ENCODE measurements around the gene PRDM10. TPM values are rescaled to one million over a fixed set of nuclear protein-coding genes. Genes with fewer than 3 reads are reported as not detected.

Gene PRDM10
- total and polyA plus RNA-seq, 8 donors = 2.3 to 5.3 (median 3.2) TPM

DNA sequence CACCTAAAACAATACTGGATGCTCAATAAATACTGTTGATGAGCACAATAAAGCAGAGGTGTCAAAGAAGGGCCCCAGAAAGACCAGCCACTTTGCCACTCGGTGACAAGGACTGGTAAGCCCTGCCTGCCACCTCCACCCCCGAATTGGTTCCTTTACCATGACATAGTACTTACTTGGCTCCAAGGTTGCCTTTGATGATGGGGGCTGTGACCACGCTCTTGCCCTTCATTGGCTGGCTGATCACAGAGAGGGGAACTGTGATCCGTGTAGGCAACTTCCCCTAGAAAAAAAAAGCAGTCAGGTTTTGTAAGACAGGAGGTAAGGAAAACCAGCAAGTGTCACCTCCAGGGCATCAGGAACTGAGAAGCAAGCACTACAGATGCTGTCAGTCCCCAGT is 136.9 kb downstream of the PRDM10 start:
- no peaks in the 10 kb centered on the region for H3K4me1 ChIP-seq
- no peaks in the 10 kb centered on the region for H3K9me3 ChIP-seq
- no peak for FAIRE-seq
- H3K27me3 ChIP-seq = no peaks in the 10 kb centered on the region
- H3K4me3 ChIP-seq = no peak overlapping the region
- H3K27ac ChIP-seq = peak overlapping the region in 1 of 4 donors; percentile 33
- intact Hi-C loops (cut with DNase I) = no loop called here
- no peak for ATAC-seq
- DNase-seq = no peak
- peaks cover 0 to 48% (median 29%) of the 10 kb centered on the region in 3 donors for H3K36me3 ChIP-seq
- TF ChIP-seq, protein P1, sequence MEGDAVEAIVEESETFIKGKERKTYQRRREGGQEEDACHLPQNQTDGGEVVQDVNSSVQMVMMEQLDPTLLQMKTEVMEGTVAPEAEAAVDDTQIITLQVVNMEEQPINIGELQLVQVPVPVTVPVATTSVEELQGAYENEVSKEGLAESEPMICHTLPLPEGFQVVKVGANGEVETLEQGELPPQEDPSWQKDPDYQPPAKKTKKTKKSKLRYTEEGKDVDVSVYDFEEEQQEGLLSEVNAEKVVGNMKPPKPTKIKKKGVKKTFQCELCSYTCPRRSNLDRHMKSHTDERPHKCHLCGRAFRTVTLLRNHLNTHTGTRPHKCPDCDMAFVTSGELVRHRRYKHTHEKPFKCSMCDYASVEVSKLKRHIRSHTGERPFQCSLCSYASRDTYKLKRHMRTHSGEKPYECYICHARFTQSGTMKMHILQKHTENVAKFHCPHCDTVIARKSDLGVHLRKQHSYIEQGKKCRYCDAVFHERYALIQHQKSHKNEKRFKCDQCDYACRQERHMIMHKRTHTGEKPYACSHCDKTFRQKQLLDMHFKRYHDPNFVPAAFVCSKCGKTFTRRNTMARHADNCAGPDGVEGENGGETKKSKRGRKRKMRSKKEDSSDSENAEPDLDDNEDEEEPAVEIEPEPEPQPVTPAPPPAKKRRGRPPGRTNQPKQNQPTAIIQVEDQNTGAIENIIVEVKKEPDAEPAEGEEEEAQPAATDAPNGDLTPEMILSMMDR (IDR thresholded peaks at IDR 0.05) = no peak
- 85 to 86% methylated on average over 4 of the region's 4 CpGs for WGBS, 2 donors

GRCh38 chr11:129864811-129865210 is 137.8 kb downstream of the PRDM10 start:
- Histone ChIP-seq H3K4me3 (no peak overlapping the region), H3K9me3 (no peaks in the 10 kb centered on the region), H3K27me3 (no peaks in the 10 kb centered on the region), H3K36me3 (peaks cover 0 to 40% (median 24%) of the 10 kb centered on the region in 3 donors), H3K27ac (no peak overlapping the region), H3K4me1 (no peaks in the 10 kb centered on the region)
- FAIRE-seq = no peak
- WGBS, 2 donors = 91 to 92% methylated on average over 5 of the region's 5 CpGs
- TF ChIP-seq, protein P1 (IDR thresholded peaks at IDR 0.05) = no peak
- intact Hi-C loops (cut with DNase I) = no loop called here
- peak in 1 of 4 donors; percentile 23 for ATAC-seq
- DNase-seq = no peak

DNA sequence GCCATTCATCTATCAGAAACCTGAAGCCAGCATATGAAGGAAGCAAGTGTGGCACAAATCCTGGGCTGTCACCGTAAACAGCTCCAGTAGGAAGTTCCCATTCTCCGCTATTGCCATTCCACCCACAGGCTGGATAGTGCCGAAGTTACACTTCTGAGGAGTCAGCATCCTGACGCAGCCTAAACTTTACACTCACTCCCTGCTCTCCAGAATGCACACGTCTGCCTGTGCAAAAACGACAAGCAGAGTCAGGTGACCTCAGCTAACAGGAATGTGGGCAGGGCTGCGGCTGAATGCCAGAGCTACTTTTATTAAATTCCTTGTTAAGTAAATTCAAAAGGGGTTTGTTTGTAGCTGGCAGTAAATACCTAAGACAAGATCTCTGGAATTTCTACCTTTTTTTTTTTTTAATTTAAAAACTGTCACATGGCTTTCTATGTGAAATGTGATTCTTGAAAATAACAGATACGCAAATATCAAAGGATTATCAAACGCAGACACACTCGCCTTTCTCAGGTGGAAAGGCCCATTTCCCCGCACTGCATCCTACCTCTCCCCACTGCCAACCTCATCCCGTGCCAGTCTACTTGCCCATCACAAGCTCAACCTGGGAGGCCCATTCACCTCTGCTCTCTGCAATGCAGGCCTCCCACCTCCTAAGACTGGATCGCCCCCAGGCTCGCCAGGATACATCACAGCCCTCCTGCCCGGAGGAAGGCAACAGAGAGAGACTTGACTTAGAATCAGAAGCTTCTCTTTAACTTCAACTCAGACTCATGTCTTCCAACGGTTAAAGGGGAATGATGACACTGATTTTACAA is 140.7 kb downstream of the PRDM10 start:
- TF ChIP-seq, protein P1 (IDR thresholded peaks at IDR 0.05) = no peak
- intact Hi-C loops (cut with DNase I) = no loop called here
- H3K9me3 ChIP-seq = no peaks in the 10 kb centered on the region
- WGBS, 2 donors = 64 to 67% methylated on average over 16 of the region's 16 CpGs
- H3K27ac ChIP-seq = peak overlapping the region; percentile 46 to 58 (median 48)
- no peak overlapping the region for H3K4me3 ChIP-seq
- H3K27me3 ChIP-seq = no peaks in the 10 kb centered on the region
- no peaks in the 10 kb centered on the region for H3K4me1 ChIP-seq
- H3K36me3 ChIP-seq = peaks cover 0 to 22% (median 15%) of the 10 kb centered on the region in 3 donors
- ATAC-seq = peak; percentile 85 to 89 (median 88)
- peak in 4 of 6 donors; percentile 52 to 76 (median 61) for DNase-seq
- no peak for FAIRE-seq

DNA sequence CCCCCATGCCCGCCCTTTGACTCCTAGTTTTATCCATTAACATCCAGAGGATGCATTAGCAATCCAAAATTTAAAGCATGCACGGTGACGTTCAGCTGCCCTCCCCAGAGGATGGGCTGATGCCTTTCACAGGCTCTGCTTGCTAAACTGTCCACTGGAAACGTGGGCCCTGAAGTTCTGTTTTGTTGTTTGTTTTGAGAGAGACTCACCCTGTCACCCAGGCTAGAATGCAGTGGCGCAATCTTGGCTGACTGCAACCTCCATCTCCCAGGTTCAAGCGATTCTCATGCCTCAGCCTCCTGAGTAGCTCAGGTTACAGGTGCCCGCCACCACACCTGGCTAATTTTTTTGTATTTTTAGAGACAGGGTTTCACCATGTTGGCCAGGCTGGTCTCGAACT is 146.6 kb downstream of the PRDM10 start:
- H3K4me1 ChIP-seq = peaks cover 0 to 9% (median 3%) of the 10 kb centered on the region in 3 donors
- no peaks in the 10 kb centered on the region for H3K36me3 ChIP-seq
- no peaks in the 10 kb centered on the region for H3K9me3 ChIP-seq
- intact Hi-C loops (cut with DNase I) = no loop called here
- no peaks in the 10 kb centered on the region for H3K27me3 ChIP-seq
- TF ChIP-seq, protein P1 (IDR thresholded peaks at IDR 0.05) = no peak
- no peak overlapping the region for H3K4me3 ChIP-seq
- no peak for FAIRE-seq
- 90 to 93% methylated on average over 8 of the region's 8 CpGs for WGBS, 2 donors
- no peak overlapping the region for H3K27ac ChIP-seq
- no peak for DNase-seq
- no peak for ATAC-seq

GRCh38 chr11:129855086-129855485 is 147.5 kb downstream of the PRDM10 start:
- Histone ChIP-seq H3K9me3 (no peaks in the 10 kb centered on the region), H3K4me1 (peaks cover 0 to 9% (median 3%) of the 10 kb centered on the region in 3 donors), H3K4me3 (no peak overlapping the region), H3K27me3 (no peaks in the 10 kb centered on the region), H3K36me3 (no peaks in the 10 kb centered on the region), H3K27ac (no peak overlapping the region)
- 87 to 98% methylated on average over 11 of the region's 11 CpGs for whole genome bisulfite sequencing, 2 donors
- no peak for DNase-seq
- intact Hi-C loops (cut with DNase I) = no loop called here
- FAIRE-seq = no peak
- no peak for ATAC-seq
- TF ChIP-seq, protein P1 (IDR thresholded peaks at IDR 0.05) = no peak
